Measurements from ENCODE around the gene DCXR. TPM values are rescaled to one million over a fixed set of nuclear protein-coding genes. Genes with fewer than 3 reads are reported as not detected.

DCXR gene
- total and polyA plus RNA-seq, 2 of the 13 experiments (the other 11 are each of a cell fraction or from before 2014, with no cell fraction given), result 287 to 311 TPM

DNA sequence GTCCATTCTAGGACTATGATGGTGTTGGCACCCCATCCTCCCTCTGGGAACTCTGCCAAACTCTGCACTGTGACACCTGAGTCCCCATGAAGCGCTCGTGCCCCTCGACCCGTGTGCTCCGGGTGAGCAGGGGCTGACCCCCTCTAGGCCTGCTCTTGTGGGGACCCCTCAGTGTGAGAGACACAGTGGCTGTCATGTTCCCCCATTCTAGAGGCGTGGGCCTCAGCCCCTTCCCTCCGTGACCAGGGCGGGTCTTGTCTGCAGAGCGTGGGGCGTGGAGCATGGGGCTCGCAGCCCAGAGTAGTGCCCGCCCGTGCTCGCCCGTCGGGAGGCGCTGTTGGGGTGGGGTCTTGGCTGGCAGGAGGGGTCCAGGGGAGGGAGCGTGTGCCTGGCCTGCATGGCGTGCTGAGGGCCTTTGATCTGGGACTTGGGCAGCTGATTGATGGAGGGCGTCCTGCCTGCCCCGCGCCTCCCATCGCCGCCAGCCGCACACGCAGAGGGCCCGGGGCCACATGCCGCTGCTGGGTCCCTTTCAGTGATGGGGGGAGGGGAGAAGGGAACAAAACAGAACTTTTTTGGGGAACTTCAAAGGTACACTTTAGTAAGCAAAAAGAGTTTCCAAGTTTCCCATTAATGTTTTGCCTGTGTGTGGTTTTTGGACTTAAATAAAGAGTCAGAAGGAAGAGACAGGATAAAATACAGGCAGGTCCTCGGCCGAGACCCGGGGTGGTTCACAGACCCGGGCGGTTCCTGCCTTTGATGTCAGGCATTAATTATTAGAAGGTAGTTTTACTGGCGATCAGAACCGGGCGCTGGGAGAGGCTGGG lies 37.3 kb downstream of the DCXR start (continued):
- TF ChIP-seq ELF4 (CRISPR knock-in tag; IDR thresholded peaks at IDR 0.05; ENCODE audit: borderline replicate concordance), result no peak
- peak; percentile 94 for TF ChIP-seq ZNF451 (CRISPR knock-in tag; IDR thresholded peaks at IDR 0.05)
- peak; percentile 51; the same call in 1 of the 2 replicates for TF ChIP-seq GATA4 (IDR thresholded peaks at IDR 0.05; ENCODE audit: borderline replicate concordance, low read depth)
- TF ChIP-seq, protein P1, sequence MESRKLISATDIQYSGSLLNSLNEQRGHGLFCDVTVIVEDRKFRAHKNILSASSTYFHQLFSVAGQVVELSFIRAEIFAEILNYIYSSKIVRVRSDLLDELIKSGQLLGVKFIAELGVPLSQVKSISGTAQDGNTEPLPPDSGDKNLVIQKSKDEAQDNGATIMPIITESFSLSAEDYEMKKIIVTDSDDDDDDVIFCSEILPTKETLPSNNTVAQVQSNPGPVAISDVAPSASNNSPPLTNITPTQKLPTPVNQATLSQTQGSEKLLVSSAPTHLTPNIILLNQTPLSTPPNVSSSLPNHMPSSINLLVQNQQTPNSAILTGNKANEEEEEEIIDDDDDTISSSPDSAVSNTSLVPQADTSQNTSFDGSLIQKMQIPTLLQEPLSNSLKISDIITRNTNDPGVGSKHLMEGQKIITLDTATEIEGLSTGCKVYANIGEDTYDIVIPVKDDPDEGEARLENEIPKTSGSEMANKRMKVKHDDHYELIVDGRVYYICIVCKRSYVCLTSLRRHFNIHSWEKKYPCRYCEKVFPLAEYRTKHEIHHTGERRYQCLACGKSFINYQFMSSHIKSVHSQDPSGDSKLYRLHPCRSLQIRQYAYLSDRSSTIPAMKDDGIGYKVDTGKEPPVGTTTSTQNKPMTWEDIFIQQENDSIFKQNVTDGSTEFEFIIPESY (CRISPR knock-in tag; IDR thresholded peaks at IDR 0.05), result peak; percentile 70
- TF ChIP-seq, protein P2, sequence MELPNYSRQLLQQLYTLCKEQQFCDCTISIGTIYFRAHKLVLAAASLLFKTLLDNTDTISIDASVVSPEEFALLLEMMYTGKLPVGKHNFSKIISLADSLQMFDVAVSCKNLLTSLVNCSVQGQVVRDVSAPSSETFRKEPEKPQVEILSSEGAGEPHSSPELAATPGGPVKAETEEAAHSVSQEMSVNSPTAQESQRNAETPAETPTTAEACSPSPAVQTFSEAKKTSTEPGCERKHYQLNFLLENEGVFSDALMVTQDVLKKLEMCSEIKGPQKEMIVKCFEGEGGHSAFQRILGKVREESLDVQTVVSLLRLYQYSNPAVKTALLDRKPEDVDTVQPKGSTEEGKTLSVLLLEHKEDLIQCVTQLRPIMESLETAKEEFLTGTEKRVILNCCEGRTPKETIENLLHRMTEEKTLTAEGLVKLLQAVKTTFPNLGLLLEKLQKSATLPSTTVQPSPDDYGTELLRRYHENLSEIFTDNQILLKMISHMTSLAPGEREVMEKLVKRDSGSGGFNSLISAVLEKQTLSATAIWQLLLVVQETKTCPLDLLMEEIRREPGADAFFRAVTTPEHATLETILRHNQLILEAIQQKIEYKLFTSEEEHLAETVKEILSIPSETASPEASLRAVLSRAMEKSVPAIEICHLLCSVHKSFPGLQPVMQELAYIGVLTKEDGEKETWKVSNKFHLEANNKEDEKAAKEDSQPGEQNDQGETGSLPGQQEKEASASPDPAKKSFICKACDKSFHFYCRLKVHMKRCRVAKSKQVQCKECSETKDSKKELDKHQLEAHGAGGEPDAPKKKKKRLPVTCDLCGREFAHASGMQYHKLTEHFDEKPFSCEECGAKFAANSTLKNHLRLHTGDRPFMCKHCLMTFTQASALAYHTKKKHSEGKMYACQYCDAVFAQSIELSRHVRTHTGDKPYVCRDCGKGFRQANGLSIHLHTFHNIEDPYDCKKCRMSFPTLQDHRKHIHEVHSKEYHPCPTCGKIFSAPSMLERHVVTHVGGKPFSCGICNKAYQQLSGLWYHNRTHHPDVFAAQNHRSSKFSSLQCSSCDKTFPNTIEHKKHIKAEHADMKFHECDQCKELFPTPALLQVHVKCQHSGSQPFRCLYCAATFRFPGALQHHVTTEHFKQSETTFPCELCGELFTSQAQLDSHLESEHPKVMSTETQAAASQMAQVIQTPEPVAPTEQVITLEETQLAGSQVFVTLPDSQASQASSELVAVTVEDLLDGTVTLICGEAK (IDR thresholded peaks at IDR 0.05), result no peak
- TF ChIP-seq, protein P2 (CRISPR knock-in tag; IDR thresholded peaks at IDR 0.05), result no peak
- peak; percentile 68; the same call in 1 of the 2 replicates for TF ChIP-seq FOXC1 (CRISPR knock-in tag; IDR thresholded peaks at IDR 0.05; ENCODE audit: borderline replicate concordance)
- TF ChIP-seq, protein P3, sequence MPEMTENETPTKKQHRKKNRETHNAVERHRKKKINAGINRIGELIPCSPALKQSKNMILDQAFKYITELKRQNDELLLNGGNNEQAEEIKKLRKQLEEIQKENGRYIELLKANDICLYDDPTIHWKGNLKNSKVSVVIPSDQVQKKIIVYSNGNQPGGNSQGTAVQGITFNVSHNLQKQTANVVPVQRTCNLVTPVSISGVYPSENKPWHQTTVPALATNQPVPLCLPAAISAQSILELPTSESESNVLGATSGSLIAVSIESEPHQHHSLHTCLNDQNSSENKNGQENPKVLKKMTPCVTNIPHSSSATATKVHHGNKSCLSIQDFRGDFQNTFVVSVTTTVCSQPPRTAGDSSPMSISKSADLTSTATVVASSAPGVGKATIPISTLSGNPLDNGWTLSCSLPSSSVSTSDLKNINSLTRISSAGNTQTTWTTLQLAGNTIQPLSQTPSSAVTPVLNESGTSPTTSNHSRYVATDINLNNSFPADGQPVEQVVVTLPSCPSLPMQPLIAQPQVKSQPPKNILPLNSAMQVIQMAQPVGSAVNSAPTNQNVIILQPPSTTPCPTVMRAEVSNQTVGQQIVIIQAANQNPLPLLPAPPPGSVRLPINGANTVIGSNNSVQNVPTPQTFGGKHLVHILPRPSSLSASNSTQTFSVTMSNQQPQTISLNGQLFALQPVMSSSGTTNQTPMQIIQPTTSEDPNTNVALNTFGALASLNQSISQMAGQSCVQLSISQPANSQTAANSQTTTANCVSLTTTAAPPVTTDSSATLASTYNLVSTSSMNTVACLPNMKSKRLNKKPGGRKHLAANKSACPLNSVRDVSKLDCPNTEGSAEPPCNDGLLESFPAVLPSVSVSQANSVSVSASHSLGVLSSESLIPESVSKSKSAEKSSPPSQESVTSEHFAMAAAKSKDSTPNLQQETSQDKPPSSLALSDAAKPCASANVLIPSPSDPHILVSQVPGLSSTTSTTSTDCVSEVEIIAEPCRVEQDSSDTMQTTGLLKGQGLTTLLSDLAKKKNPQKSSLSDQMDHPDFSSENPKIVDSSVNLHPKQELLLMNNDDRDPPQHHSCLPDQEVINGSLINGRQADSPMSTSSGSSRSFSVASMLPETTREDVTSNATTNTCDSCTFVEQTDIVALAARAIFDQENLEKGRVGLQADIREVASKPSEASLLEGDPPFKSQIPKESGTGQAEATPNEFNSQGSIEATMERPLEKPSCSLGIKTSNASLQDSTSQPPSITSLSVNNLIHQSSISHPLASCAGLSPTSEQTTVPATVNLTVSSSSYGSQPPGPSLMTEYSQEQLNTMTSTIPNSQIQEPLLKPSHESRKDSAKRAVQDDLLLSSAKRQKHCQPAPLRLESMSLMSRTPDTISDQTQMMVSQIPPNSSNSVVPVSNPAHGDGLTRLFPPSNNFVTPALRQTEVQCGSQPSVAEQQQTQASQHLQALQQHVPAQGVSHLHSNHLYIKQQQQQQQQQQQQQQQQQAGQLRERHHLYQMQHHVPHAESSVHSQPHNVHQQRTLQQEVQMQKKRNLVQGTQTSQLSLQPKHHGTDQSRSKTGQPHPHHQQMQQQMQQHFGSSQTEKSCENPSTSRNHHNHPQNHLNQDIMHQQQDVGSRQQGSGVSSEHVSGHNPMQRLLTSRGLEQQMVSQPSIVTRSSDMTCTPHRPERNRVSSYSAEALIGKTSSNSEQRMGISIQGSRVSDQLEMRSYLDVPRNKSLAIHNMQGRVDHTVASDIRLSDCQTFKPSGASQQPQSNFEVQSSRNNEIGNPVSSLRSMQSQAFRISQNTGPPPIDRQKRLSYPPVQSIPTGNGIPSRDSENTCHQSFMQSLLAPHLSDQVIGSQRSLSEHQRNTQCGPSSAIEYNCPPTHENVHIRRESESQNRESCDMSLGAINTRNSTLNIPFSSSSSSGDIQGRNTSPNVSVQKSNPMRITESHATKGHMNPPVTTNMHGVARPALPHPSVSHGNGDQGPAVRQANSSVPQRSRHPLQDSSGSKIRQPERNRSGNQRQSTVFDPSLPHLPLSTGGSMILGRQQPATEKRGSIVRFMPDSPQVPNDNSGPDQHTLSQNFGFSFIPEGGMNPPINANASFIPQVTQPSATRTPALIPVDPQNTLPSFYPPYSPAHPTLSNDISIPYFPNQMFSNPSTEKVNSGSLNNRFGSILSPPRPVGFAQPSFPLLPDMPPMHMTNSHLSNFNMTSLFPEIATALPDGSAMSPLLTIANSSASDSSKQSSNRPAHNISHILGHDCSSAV (CRISPR knock-in tag; IDR thresholded peaks at IDR 0.05; ENCODE audit: borderline replicate concordance), result peak; percentile 16; the same call in 1 of the 2 replicates
